ENCODE results near the gene KBTBD3.
"Not testable (repeated sequence)": the region's sequence is repeated elsewhere in the genome, so short reads cannot be mapped to it uniquely, and the experiment has no call there.

The KBTBD3 gene

GRCh38 chr11:106061249-106061784 is 15.8 kb downstream of the KBTBD3 start:
- no peak for DNase-seq (ENCODE audit: low read depth)

- no peak for DNase-seq (ENCODE audit: low read depth)
Measured at GRCh38 chr11:106059617-106060016, 17.5 kb downstream of the KBTBD3 start.

GRCh38 chr11:106058377-106058776 is 18.8 kb downstream of the KBTBD3 start:
- not testable (repeated sequence) for DNase-seq (ENCODE audit: low read depth)

- no peak for DNase-seq (ENCODE audit: low read depth)
Measured at GRCh38 chr11:106051103-106051502, 26.0 kb downstream of the KBTBD3 start.

- no peak for DNase-seq (ENCODE audit: low read depth)
Measured at GRCh38 chr11:106049727-106050476, 27.2 kb downstream of the KBTBD3 start.

GRCh38 chr11:106047631-106048030 is 29.5 kb downstream of the KBTBD3 start:
- no peak for DNase-seq (ENCODE audit: low read depth)

GRCh38 chr11:106043540-106043939 is 33.6 kb downstream of the KBTBD3 start:
- no peak for DNase-seq (ENCODE audit: low read depth)

GRCh38 chr11:106032861-106033260 is 44.3 kb downstream of the KBTBD3 start:
- peak; percentile 49 for DNase-seq (ENCODE audit: low read depth)

- DNase-seq (ENCODE audit: low read depth), result no peak
Measured at GRCh38 chr11:106031936-106032335, 45.2 kb downstream of the KBTBD3 start.

GRCh38 chr11:106031202-106031810 is 45.8 kb downstream of the KBTBD3 start:
- peak; percentile 72 for DNase-seq (ENCODE audit: low read depth)

- no peak for DNase-seq (ENCODE audit: low read depth)
Measured at GRCh38 chr11:106030609-106031008, 46.5 kb downstream of the KBTBD3 start.

- no peak for DNase-seq (ENCODE audit: low read depth)
Measured at GRCh38 chr11:106022795-106023275, 54.3 kb downstream of the KBTBD3 start.

GRCh38 chr11:106021967-106022794 is 55.0 kb downstream of the KBTBD3 start, which contains the start of gene MSANTD4:
TSS of gene MSANTD4 (minus strand) at chr11:106022240. CDS start at chr11:106010917, 11,323 bp downstream.
- peak; percentile 100 for DNase-seq (ENCODE audit: low read depth)

- peak; percentile 61 for DNase-seq (ENCODE audit: low read depth)
Measured at GRCh38 chr11:106021181-106021966, 55.8 kb downstream of the KBTBD3 start.

GRCh38 chr11:106017093-106017492 is 60.1 kb downstream of the KBTBD3 start:
- DNase-seq (ENCODE audit: low read depth), result no peak

GRCh38 chr11:106015066-106015465 is 62.1 kb downstream of the KBTBD3 start:
- DNase-seq (ENCODE audit: low read depth), result no peak

GRCh38 chr11:106014620-106015019 is 62.5 kb downstream of the KBTBD3 start:
- DNase-seq (ENCODE audit: low read depth), result no peak

- DNase-seq (ENCODE audit: low read depth), result no peak
Measured at GRCh38 chr11:106014035-106014434, 63.1 kb downstream of the KBTBD3 start.

GRCh38 chr11:106012744-106013143 is 64.4 kb downstream of the KBTBD3 start:
- DNase-seq (ENCODE audit: low read depth), result peak; percentile 95

- DNase-seq (ENCODE audit: low read depth), result peak; percentile 59
Measured at GRCh38 chr11:106011481-106011880, 65.7 kb downstream of the KBTBD3 start.

GRCh38 chr11:106003094-106003493 is 74.1 kb downstream of the KBTBD3 start:
- not testable (repeated sequence) for DNase-seq (ENCODE audit: low read depth)

Data from iris pigment epithelial cell (primary cell).